Measurements from ENCODE around the gene CLPX. TPM values are rescaled to one million over a fixed set of nuclear protein-coding genes. Genes with fewer than 3 reads are reported as not detected.

CLPX gene
- polyA plus RNA-seq, 4 donors, result 13.2 to 45.9 (median 18.4) TPM

- Histone ChIP-seq H3K36me3 (ENCODE audit: control insufficient read depth in 3 of 3, insufficient read depth in 2 of 3, low read depth in 1 of 3, low read length in 3 of 3) (no peaks in the 10 kb centered on the region), H3K27me3 (ENCODE audit: control insufficient read depth in 3 of 3, insufficient read depth in 3 of 3, low read length in 3 of 3) (no peaks in the 10 kb centered on the region), H3K9me3 (ENCODE audit: control insufficient read depth in 2 of 2, insufficient read depth in 1 of 2, low read depth in 1 of 2, low read length in 1 of 2) (no peaks in the 10 kb centered on the region), H3K4me1 (ENCODE audit: control insufficient read depth in 3 of 3, insufficient read depth in 2 of 3, low read depth in 1 of 3, low read length in 2 of 3) (peaks cover 0 to 8% (median 0%) of the 10 kb centered on the region in 3 donors), H3K27ac (ENCODE audit: low read depth in 1 of 3, low read length in 2 of 3) (no peak within 1 kb of the TSS), H3K4me3 (ENCODE audit: low read depth in 1 of 3, low read length in 3 of 3) (no peak within 1 kb of the TSS)
- FAIRE-seq, result no peak
- 79 to 89% (median 88%) methylated on average over 8 of the region's 8 CpGs for WGBS, 3 donors
- no peak for DNase-seq
Observed at GRCh38 chr15:65210770-65211481, 25.8 kb upstream of the CLPX start, which contains the start of gene CILP. Gene CILP, minus strand, starts transcription at chr15:65211473. Its CDS starts 1,718 bp downstream, at chr15:65209755.

DNA sequence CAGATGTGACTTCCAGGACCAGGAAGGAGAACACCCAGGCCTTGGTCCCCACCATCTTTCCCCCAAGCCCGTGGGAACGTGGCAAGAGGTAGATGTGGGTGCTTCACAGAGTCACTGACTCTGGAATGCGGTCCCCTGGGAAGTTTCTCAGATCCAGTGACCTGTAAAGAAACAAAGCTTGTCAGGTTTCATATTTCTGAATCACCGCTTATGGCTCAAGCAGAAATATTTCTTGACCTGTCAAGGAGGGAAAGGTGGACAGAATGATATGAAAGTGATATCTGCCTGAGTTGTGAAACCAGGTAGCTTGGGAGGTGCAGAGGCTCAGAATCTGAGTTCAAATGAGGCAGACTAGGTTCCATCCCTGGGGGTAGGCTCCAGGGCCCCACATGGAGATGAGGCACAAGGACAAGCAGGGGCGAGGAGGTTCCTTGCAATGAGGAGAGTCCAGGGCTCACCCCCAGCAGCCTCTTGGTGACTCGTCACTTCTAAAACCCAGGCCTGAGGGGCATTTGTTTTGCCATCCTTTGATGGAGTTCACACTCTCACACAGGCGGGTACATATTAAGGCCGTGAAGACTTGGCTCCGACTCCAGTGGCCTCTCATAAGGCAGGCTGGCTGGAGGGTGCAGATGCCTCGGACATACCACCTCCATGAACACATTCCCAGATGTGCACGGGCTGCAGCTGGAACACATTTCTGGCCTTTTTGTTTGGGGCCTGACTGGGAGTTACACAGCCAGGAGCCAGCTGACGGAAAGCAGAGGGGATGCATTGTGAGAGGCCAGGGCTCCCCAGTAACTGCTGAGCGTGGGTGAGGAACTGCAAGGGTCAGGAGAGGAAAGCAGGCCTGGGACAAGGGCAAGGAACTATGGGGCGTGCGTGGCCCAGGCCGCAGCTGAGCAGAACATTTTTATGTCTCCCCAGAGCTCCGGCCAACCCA, 24.8 kb upstream of the CLPX start:
- Histone ChIP-seq H3K36me3 (ENCODE audit: control insufficient read depth in 3 of 3, insufficient read depth in 2 of 3, low read depth in 1 of 3, low read length in 3 of 3) (no peaks in the 10 kb centered on the region), H3K4me1 (ENCODE audit: control insufficient read depth in 3 of 3, insufficient read depth in 2 of 3, low read depth in 1 of 3, low read length in 2 of 3) (peaks cover 0 to 8% (median 0%) of the 10 kb centered on the region in 3 donors), H3K27me3 (ENCODE audit: control insufficient read depth in 3 of 3, insufficient read depth in 3 of 3, low read length in 3 of 3) (no peaks in the 10 kb centered on the region), H3K27ac (ENCODE audit: low read depth in 1 of 3, low read length in 2 of 3) (no peak overlapping the region), H3K9me3 (ENCODE audit: control insufficient read depth in 2 of 2, insufficient read depth in 1 of 2, low read depth in 1 of 2, low read length in 1 of 2) (no peaks in the 10 kb centered on the region), H3K4me3 (ENCODE audit: low read depth in 1 of 3, low read length in 3 of 3) (no peak overlapping the region)
- WGBS, 3 donors, result 80 to 82% (median 80%) methylated on average over 17 of the region's 17 CpGs
- DNase-seq (no peak), FAIRE-seq (no peak)

DNA sequence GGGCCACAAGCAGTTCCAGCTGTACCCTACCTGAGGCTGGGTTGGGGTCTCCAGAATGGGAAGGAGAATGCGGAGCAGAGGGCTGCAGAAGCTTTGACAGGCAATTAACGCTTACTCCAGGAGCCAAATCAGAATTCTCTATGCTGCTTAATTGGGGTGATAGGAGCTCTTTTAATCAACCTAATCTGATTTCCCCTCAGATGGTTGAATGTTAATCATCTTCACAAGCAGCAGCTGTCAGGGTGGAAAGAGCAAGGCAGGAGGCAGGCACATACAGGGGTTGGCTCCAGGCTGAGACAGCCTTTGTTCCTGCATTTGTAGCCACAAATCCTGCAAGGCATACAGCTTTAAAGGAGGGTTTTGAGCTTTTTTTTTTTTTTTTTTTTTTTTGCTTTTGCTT, 23.5 kb upstream of the CLPX start:
- 94 to 98% (median 96%) methylated on average over 2 of the region's 2 CpGs for WGBS, 3 donors
- no peaks in the 10 kb centered on the region for H3K27me3 ChIP-seq (ENCODE audit: control insufficient read depth in 3 of 3, insufficient read depth in 3 of 3, low read length in 3 of 3)
- H3K27ac ChIP-seq (ENCODE audit: low read depth in 1 of 3, low read length in 2 of 3), result no peak overlapping the region
- DNase-seq (no peak), FAIRE-seq (no peak)
- H3K4me1 ChIP-seq (ENCODE audit: control insufficient read depth in 3 of 3, insufficient read depth in 2 of 3, low read depth in 1 of 3, low read length in 2 of 3), result peaks cover 0 to 8% (median 0%) of the 10 kb centered on the region in 3 donors
- H3K36me3 ChIP-seq (ENCODE audit: control insufficient read depth in 3 of 3, insufficient read depth in 2 of 3, low read depth in 1 of 3, low read length in 3 of 3), result no peaks in the 10 kb centered on the region
- H3K9me3 ChIP-seq (ENCODE audit: control insufficient read depth in 2 of 2, insufficient read depth in 1 of 2, low read depth in 1 of 2, low read length in 1 of 2), result no peaks in the 10 kb centered on the region
- H3K4me3 ChIP-seq (ENCODE audit: low read depth in 1 of 3, low read length in 3 of 3), result no peak overlapping the region

GRCh38 chr15:65207280-65207840, 22.2 kb upstream of the CLPX start:
- FAIRE-seq, result no peak
- Histone ChIP-seq H3K4me3 (ENCODE audit: low read depth in 1 of 3, low read length in 3 of 3) (no peak overlapping the region), H3K27ac (ENCODE audit: low read depth in 1 of 3, low read length in 2 of 3) (no peak overlapping the region)

DNA sequence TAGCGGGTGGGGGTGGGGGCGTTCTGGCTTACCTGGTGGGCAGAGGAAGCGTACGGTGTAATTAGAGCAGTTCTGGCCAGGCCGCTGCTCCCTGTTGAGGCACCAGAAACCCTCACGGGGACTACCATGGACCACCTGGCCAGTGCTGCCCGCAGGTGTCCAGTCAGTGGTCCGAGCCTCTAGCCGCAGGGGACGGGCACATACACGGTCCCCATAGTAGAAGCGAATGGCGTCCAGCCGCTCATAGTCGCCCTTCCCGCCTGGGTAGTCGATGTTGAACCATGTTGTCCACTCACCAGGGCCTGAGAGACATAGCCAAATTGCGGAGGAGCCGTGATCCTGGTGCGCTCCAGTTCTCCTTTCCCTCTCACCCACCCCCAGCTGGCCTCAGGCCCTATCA, 21.6 kb upstream of the CLPX start:
- H3K4me1 ChIP-seq (ENCODE audit: control insufficient read depth in 3 of 3, insufficient read depth in 2 of 3, low read depth in 1 of 3, low read length in 2 of 3), result peaks cover 0 to 3% (median 0%) of the 10 kb centered on the region in 3 donors
- DNase-seq, result no peak
- no peak overlapping the region for H3K4me3 ChIP-seq (ENCODE audit: low read depth in 1 of 3, low read length in 3 of 3)
- no peak overlapping the region for H3K27ac ChIP-seq (ENCODE audit: low read depth in 1 of 3, low read length in 2 of 3)
- H3K27me3 ChIP-seq (ENCODE audit: control insufficient read depth in 3 of 3, insufficient read depth in 3 of 3, low read length in 3 of 3), result no peaks in the 10 kb centered on the region
- FAIRE-seq, result no peak
- 95 to 97% (median 97%) methylated on average over 20 of the region's 20 CpGs for WGBS, 3 donors
- no peaks in the 10 kb centered on the region for H3K9me3 ChIP-seq (ENCODE audit: control insufficient read depth in 2 of 2, insufficient read depth in 1 of 2, low read depth in 1 of 2, low read length in 1 of 2)
- H3K36me3 ChIP-seq (ENCODE audit: control insufficient read depth in 3 of 3, insufficient read depth in 2 of 3, low read depth in 1 of 3, low read length in 3 of 3), result no peaks in the 10 kb centered on the region

More at GRCh38 chr15:65207280-65207840, 22.2 kb upstream of the CLPX start:
- Histone ChIP-seq H3K27me3 (ENCODE audit: control insufficient read depth in 3 of 3, insufficient read depth in 3 of 3, low read length in 3 of 3) (no peaks in the 10 kb centered on the region), H3K9me3 (ENCODE audit: control insufficient read depth in 2 of 2, insufficient read depth in 1 of 2, low read depth in 1 of 2, low read length in 1 of 2) (no peaks in the 10 kb centered on the region), H3K4me1 (ENCODE audit: control insufficient read depth in 3 of 3, insufficient read depth in 2 of 3, low read depth in 1 of 3, low read length in 2 of 3) (peaks cover 0 to 8% (median 0%) of the 10 kb centered on the region in 3 donors), H3K36me3 (ENCODE audit: control insufficient read depth in 3 of 3, insufficient read depth in 2 of 3, low read depth in 1 of 3, low read length in 3 of 3) (no peaks in the 10 kb centered on the region)
- WGBS, 3 donors, result 73 to 82% (median 76%) methylated on average over 6 of the region's 6 CpGs
- no peak for DNase-seq

DNA sequence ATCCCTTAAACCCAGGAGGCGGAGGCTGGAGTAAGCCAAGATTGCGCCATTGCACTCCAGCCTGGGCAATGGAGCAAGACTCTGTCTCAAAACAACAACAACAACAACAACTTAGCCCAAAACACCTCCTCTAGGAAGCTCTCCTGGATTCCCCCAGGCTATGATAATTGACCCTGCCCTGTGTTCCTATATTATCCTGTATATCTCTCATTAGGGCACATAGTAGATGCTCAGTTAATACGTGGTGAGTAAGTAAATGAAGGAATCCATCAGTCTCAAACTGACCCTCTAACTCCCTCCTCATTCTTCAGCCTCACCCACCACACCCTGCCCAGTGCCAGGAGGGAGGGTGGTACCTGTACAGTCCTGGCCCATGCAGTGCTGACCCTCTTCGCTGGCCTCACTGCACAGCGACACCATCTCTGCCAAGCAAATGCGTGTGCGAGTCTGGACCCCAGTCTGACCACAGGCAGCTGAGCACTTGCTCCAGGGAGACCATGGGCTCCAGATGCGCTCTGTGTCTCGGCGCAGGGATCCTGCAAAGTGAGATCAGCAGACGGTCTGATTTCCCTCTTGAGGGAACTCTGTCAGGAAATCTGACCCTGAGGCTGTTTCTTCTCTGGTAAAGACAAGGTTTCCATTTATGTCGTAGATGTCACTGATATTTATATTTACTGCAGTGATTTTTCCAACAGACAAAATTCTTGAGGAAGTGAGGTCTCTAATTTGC, 20.0 kb upstream of the CLPX start:
- FAIRE-seq (no peak), DNase-seq (no peak)
- Histone ChIP-seq H3K27ac (ENCODE audit: low read depth in 1 of 3, low read length in 2 of 3) (no peak overlapping the region), H3K4me1 (ENCODE audit: control insufficient read depth in 3 of 3, insufficient read depth in 2 of 3, low read depth in 1 of 3, low read length in 2 of 3) (no peaks in the 10 kb centered on the region), H3K4me3 (ENCODE audit: low read depth in 1 of 3, low read length in 3 of 3) (no peak overlapping the region), H3K27me3 (ENCODE audit: control insufficient read depth in 3 of 3, insufficient read depth in 3 of 3, low read length in 3 of 3) (no peaks in the 10 kb centered on the region), H3K9me3 (ENCODE audit: control insufficient read depth in 2 of 2, insufficient read depth in 1 of 2, low read depth in 1 of 2, low read length in 1 of 2) (no peaks in the 10 kb centered on the region), H3K36me3 (ENCODE audit: control insufficient read depth in 3 of 3, insufficient read depth in 2 of 3, low read depth in 1 of 3, low read length in 3 of 3) (no peaks in the 10 kb centered on the region)
- WGBS, 3 donors, result 92 to 95% (median 94%) methylated on average over 12 of the region's 12 CpGs

DNA sequence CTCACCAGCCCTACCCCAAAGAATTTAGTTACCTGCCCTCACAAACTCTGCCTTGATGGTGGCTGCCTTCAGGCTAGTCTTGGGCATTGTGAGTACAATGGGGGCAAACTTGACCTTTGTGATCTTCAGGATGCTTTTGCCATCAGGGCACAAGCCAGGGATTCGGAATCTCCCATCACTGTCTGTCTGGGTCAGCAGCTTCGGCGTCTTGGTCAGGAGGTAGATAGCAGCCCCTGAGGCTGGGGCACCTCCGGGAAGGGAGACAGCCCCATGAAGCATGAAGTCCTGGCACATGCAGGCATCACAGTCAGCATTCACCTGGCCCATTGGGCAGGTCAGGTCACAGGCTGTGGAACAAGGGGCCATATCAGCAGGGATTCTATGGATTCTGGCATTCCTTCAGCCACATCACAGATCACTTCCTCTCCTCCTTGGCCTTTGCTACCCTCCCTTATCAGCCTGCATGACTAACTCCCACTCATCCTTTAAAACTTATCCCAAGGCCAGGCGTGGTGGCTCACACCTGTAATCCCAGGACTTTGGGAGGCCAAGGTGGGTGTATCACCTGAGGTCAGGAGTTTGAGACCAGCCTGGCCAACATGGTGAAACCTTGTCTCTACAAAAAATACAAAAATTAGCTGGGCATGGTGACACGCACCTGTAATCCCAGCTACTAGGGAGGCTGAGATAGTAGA, 19.2 kb upstream of the CLPX start:
- DNase-seq (no peak), FAIRE-seq (no peak)
- H3K36me3 ChIP-seq (ENCODE audit: control insufficient read depth in 3 of 3, insufficient read depth in 2 of 3, low read depth in 1 of 3, low read length in 3 of 3), result no peaks in the 10 kb centered on the region
- no peak overlapping the region for H3K27ac ChIP-seq (ENCODE audit: low read depth in 1 of 3, low read length in 2 of 3)
- no peak overlapping the region for H3K4me3 ChIP-seq (ENCODE audit: low read depth in 1 of 3, low read length in 3 of 3)
- H3K27me3 ChIP-seq (ENCODE audit: control insufficient read depth in 3 of 3, insufficient read depth in 3 of 3, low read length in 3 of 3), result no peaks in the 10 kb centered on the region
- no peaks in the 10 kb centered on the region for H3K9me3 ChIP-seq (ENCODE audit: control insufficient read depth in 2 of 2, insufficient read depth in 1 of 2, low read depth in 1 of 2, low read length in 1 of 2)
- no peaks in the 10 kb centered on the region for H3K4me1 ChIP-seq (ENCODE audit: control insufficient read depth in 3 of 3, insufficient read depth in 2 of 3, low read depth in 1 of 3, low read length in 2 of 3)
- 82 to 90% (median 89%) methylated on average over 6 of the region's 6 CpGs for WGBS, 3 donors

Measured in small intestine (tissue), 7 donors.